GM03348 (cell line): ENCODE data around the gene MAL.

Experiments used
- DNase-seq: peaks from one replicate; pipeline ENCODE4 v3.0.0; 2012; ENCODE audit warnings: low spot score

MAL gene

GRCh38 chr2:95099910-95100309 lies 74.4 kb downstream of the MAL start:
- no peak for DNase-seq
